NB4 (cell line): ENCODE results near the gene ACTN1.

ENCODE experiments used
- CTCF ChIP-seq: IDR thresholded peaks from one replicate; pipeline ENCODE4 v1.5.1; 2012; ENCODE audit warnings: low read depth, low read length
- POLR2A ChIP-seq: IDR thresholded peaks from 2 replicates; pipeline ENCODE4 v1.6.1; 2011; ENCODE audit warnings: mild to moderate bottlenecking; ENCODE audit not compliant: insufficient read length; ENCODE audit errors: extremely low read depth

- TF ChIP-seq CTCF (no peak), POLR2A (no peak)
Observed at GRCh38 chr14:68969278-68970033, 9.6 kb downstream of the ACTN1 start.
